ENCODE measurements around the gene CNTNAP5.

The CNTNAP5 gene

DNA sequence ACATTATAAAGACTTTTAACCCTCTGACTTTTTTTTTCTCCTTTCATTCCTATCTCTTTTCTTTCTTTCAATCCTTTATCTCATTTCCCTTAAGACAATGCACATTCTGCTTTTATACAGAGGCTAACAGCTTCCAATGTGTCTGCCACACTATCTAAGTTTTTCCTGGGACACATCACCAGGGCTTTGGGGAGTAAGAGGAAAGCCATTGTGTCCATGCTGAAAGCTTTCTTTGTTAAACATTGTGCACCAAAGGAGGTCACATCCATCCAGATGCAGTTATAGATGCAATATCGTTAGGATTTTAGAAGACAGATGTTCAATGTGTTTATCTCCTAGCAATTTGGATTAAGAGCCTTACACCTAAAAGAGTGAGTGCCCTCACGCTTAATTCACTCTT is 534.1 kb downstream of the CNTNAP5 start:
- H3K4me3 ChIP-seq (replicated peaks; ENCODE audit: low read depth, low read length) = no peak overlapping the region
- no peak for DNase-seq (ENCODE audit: extremely low read depth, low read depth)
- no peak for TF ChIP-seq CTCF (IDR thresholded peaks at IDR 0.05; ENCODE audit: low read depth, low read length, missing control alignments)

DNA sequence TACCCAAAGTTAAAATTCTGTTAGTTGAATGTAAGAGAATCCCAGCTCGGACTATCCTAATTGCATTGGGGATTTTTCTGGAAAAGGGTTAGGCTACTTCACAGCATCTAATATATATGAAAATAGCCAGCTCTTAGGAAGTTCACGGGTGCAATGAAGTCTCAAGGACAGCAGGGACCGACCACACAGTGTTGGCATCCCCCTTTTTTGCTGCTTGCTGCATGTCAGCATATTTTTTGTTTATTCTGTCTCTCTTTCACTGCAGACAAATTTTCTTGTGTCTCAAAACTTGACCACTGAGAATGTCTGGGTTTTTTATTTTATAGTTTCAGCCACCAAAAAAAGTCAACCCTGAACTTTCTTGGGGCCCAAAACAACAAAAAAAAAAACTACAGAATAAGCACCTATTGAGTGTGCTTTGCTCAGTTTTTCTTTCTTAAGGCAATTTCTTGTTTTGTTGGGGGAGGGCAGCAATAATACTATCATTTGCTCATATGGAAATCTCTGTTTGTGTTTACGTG is 535.6 kb downstream of the CNTNAP5 start:
- no peak overlapping the region for H3K4me3 ChIP-seq (replicated peaks; ENCODE audit: low read depth, low read length)
- DNase-seq (ENCODE audit: extremely low read depth, low read depth) = no peak
- no peak for TF ChIP-seq CTCF (IDR thresholded peaks at IDR 0.05; ENCODE audit: low read depth, low read length, missing control alignments)

DNA sequence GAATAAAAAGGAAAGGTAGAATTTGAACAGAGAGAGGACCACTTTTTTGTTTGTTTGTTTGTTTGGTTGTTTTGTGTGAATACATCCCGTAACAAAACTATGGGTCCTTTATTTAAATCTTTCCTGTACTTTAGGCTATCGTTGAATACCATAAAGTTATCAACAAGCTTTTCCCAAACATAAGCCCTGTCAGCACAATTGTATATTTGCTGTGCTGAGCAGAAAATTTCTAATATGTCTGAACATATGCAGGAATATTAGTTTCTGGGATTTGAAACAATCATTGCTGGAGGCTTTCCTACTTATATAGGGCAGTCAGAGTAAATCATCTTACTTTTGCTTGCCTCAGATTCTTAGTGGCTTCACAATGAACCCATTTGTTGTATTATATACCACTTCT is 536.4 kb downstream of the CNTNAP5 start:
- no peak overlapping the region for H3K4me3 ChIP-seq (replicated peaks; ENCODE audit: low read depth, low read length)
- no peak for DNase-seq (ENCODE audit: extremely low read depth, low read depth)
- no peak for TF ChIP-seq CTCF (IDR thresholded peaks at IDR 0.05; ENCODE audit: low read depth, low read length, missing control alignments)

GRCh38 chr2:124563426-124563825 is 538.3 kb downstream of the CNTNAP5 start:
- no peak for TF ChIP-seq CTCF (IDR thresholded peaks at IDR 0.05; ENCODE audit: low read depth, low read length, missing control alignments)
- no peak overlapping the region for H3K4me3 ChIP-seq (replicated peaks; ENCODE audit: low read depth, low read length)
- DNase-seq (ENCODE audit: extremely low read depth, low read depth) = no peak

GRCh38 chr2:124566518-124566970 is 541.5 kb downstream of the CNTNAP5 start:
- no peak for TF ChIP-seq CTCF (IDR thresholded peaks at IDR 0.05; ENCODE audit: low read depth, low read length, missing control alignments)
- no peak for DNase-seq (ENCODE audit: extremely low read depth, low read depth)

DNA sequence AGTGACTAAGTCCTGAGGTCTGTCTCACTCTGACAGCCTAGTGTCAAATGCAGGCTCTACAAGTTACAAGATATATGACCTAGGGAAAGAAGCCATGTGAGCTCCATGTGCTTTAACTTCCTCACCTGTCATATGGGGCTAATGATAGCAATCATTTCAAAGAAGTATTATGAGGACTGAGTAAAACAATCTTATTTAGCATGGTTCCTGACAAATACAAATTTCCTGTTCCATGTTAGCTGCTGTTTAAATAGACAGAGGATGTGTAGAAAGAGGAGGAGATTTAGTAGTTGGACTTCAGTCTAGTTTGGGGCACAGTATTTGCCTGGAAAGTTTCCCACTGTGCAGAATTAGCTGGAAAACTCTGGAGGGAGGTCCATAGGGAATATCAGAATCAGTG is 545.8 kb downstream of the CNTNAP5 start:
- no peak for TF ChIP-seq CTCF (IDR thresholded peaks at IDR 0.05; ENCODE audit: low read depth, low read length, missing control alignments)
- DNase-seq (ENCODE audit: extremely low read depth, low read depth) = no peak
- H3K4me3 ChIP-seq (replicated peaks; ENCODE audit: low read depth, low read length) = no peak overlapping the region

More at GRCh38 chr2:124566518-124566970, 541.5 kb downstream of the CNTNAP5 start:
- H3K4me3 ChIP-seq (replicated peaks; ENCODE audit: low read depth, low read length) = no peak overlapping the region

- no peak overlapping the region for H3K4me3 ChIP-seq (replicated peaks; ENCODE audit: low read depth, low read length)
- DNase-seq (ENCODE audit: extremely low read depth, low read depth) = no peak
- no peak for TF ChIP-seq CTCF (IDR thresholded peaks at IDR 0.05; ENCODE audit: low read depth, low read length, missing control alignments)
Measured at GRCh38 chr2:124571836-124572235, 546.7 kb downstream of the CNTNAP5 start.

Measured in HFF-Myc (cell line).